Measurements from ENCODE around the gene DENND1C.

Gene DENND1C

DNA sequence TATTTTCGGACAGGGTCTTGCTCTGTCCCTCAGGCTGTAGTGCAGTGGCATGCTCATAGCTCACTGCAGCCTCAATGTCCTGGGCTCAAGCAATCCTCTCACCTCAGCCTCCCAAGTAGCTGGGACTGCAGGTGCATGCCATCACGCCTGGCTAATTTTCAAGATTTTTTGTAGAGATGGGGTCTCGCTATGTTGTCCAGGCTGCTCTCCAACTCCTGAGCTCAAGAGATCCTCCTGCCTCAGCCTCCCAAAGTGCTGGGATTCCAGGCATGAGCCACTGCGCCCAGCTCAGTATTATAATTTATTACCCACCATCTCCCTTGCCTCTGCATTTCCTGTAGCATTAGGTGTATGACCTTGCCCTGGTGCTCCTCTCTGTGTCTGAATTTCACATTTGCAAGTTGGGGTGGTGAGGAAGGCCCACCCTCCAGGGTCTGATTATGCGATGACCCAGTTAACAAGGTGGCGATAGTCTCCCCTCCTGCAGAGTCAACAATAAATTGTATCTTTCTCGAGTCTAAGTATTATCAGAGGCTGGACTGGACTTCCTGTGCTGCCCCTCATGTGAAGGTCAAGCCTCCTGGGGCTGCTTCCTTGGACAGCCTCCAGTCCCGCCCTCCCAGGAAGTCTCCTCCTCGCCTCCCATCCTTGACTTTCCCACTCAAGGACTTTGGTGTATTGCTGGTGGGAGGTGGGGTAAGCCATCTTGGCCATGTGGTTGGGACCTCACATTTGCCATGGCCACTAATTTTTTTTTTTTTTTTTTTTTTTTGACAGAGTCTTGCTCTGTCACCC lies 22.0 kb upstream of the DENND1C start:
- POLR2A ChIA-PET, result no interaction called here

DNA sequence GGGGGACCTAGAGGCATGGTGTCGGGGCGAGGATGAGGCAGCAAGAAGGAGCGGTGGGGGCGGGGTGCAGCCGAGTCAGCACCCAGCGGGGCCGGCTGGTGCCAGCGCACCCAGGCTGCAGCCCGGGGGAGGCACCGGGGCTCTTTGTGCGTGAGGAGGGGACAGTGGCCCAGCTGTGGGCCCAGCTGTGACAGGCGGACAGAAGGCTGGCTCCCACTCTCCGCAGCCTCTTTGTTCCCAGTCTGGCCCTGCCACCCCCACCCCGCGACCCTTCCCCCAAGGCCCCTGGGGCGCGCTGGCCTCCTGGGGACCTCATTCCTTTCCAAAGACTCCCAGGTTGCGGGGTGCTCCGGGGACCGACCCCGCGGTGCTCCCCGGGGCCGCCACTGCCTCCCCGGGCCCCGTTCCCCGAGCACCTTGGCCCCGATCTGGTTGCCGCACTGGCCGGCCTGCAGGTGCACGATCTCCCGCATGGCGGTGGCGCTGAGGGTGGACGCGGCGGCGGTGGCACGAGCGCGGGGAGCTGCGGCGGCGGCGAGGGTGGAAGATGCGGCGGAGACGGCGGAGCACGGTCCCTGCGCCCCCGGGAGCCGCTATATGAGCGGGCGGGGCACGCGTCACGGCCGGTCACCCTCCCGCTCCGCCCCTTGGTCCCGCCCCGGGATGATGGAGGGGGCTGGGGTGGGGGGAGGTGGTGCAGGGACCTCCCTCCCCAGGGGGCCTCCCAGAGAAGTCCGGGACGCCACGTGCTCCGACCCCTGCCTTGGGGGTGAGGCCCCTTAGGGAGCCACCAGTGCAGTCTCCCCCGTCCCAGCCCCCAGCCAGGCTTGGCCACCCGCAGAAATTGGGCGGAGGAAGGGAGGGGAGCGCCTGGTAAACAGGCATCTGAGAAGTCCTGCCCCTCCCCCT lies 20.4 kb upstream of the DENND1C start, which contains the start of gene TUBB4A:
TUBB4A (minus strand) TSS at position 570 of the 909 bp plus-strand sequence; CDS start at position 473, 97 bp downstream.
- H3K4me1 ChIP-seq (ENCODE audit: control extremely low read depth in 1 of 4, control insufficient read depth in 4 of 4, insufficient read depth in 4 of 4, low read length in 3 of 4), result peaks cover 0 to 22% (median 17%) of the 10 kb centered on the region in 4 experiments
- H3K9me3 ChIP-seq (ENCODE audit: control extremely low read depth in 1 of 5, control insufficient read depth in 4 of 5, insufficient read depth in 2 of 5, low read depth in 1 of 5, low read length in 4 of 5), result no peaks in the 10 kb centered on the region
- ChIA-PET POLR2A (interaction anchor here (0.6 kb wide), 1 partner anchor 1706 kb away, joined by 4 read pairs; no protein-coding TSS in a partner anchor), CTCF (interaction anchor here (1.2 to 2.8 kb wide), 2 partner anchors 16 to 20 kb away, joined by 4 to 18 read pairs; partner anchors contain the start of gene DENND1C)
- H3K36me3 ChIP-seq (ENCODE audit: control insufficient read depth in 4 of 4, insufficient read depth in 4 of 4, low read length in 3 of 4), result no peaks in the 10 kb centered on the region
- peak within 1 kb of the TSS; percentile 44 to 78 (median 61) for H3K4me3 ChIP-seq (ENCODE audit: control insufficient read depth in 1 of 7, extremely low read depth in 1 of 7, insufficient read depth in 4 of 7, low read depth in 2 of 7, low read length in 6 of 7)
- H3K27ac ChIP-seq (ENCODE audit: insufficient read depth in 1 of 2, low read depth in 1 of 2, low read length in 2 of 2, poor library complexity in 1 of 2, severe bottlenecking in 2 of 2), result no peak within 1 kb of the TSS
- under 1% methylated on average over 47 of the region's 71 CpGs for WGBS (ENCODE audit: insufficient coverage)
- peaks cover 0 to 4% (median 0%) of the 10 kb centered on the region in 5 experiments for H3K27me3 ChIP-seq (replicated peaks in 2 of 5; ENCODE audit: control insufficient read depth in 4 of 5, insufficient read depth in 5 of 5, low read length in 4 of 5)
- peak in 2 of 3 donors; percentile 33 to 57 for DNase-seq

More for the DNA sequence above, 22.0 kb upstream of the DENND1C start:
- peaks cover 0 to 22% (median 17%) of the 10 kb centered on the region in 4 experiments for H3K4me1 ChIP-seq (ENCODE audit: control extremely low read depth in 1 of 4, control insufficient read depth in 4 of 4, insufficient read depth in 4 of 4, low read length in 3 of 4)
- CTCF ChIA-PET, result interaction anchor here (1.0 to 2.8 kb wide), 3 partner anchors 18 to 310 kb away, joined by 3 to 18 read pairs (median 4); partner anchors contain the start of gene DENND1C
- no peaks in the 10 kb centered on the region for H3K36me3 ChIP-seq (ENCODE audit: control insufficient read depth in 4 of 4, insufficient read depth in 4 of 4, low read length in 3 of 4)
- no peak overlapping the region for H3K27ac ChIP-seq (ENCODE audit: insufficient read depth in 1 of 2, low read depth in 1 of 2, low read length in 2 of 2, poor library complexity in 1 of 2, severe bottlenecking in 2 of 2)
- no peak for DNase-seq
- no peaks in the 10 kb centered on the region for H3K9me3 ChIP-seq (ENCODE audit: control extremely low read depth in 1 of 5, control insufficient read depth in 4 of 5, insufficient read depth in 2 of 5, low read depth in 1 of 5, low read length in 4 of 5)
- peaks cover 0 to 4% (median 0%) of the 10 kb centered on the region in 5 experiments for H3K27me3 ChIP-seq (replicated peaks in 2 of 5; ENCODE audit: control insufficient read depth in 4 of 5, insufficient read depth in 5 of 5, low read length in 4 of 5)
- 95% methylated on average over 4 of the region's 9 CpGs for WGBS (ENCODE audit: insufficient coverage)
- H3K4me3 ChIP-seq (ENCODE audit: control insufficient read depth in 1 of 7, extremely low read depth in 1 of 7, insufficient read depth in 4 of 7, low read depth in 2 of 7, low read length in 6 of 7), result no peak overlapping the region

DNA sequence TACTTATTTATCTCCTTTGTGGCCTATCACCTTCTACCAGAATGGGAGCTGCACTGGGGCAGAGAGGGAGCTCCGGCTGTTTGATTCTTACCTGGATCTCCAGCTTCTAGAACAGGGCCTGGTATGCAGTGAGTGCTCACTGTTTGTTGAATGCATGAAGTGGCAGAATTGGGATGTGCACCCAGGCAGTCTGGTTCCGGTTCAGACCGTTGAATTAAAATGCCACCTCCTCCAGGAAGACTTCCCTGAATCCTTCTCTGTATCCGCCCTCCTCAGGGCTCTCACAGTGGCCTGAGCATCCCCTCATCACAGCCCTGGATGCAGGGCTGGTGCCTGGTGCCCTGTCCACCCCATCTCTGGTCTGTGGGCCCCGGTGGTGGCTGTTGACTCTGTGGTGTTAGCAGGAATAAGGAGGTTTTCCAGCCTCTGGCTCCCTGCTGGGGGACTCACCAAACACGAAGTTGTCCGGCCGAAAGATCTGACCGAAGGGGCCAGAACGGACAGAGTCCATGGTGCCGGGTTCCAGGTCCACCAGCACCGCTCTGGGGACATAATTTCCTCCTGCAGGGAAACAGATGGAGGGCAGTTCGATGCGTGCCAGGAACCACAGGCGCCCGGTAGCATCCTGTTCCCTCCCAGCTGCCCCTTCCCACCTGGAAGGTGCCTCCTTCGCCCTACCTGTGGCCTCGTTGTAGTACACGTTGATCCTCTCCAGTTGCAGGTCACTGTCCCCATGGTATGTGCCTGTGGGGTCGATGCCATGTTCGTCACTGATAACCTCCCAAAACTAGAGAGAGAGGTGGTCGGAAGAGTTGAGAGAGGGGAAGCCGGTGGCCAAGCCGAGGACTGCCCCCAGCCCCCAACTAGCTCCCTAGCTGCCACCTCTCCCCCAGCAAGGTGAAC lies 19.5 kb upstream of the DENND1C start:
- WGBS (ENCODE audit: insufficient coverage), result 63% methylated on average over 16 of the region's 24 CpGs
- Histone ChIP-seq H3K27ac (ENCODE audit: insufficient read depth in 1 of 2, low read depth in 1 of 2, low read length in 2 of 2, poor library complexity in 1 of 2, severe bottlenecking in 2 of 2) (no peak overlapping the region), H3K36me3 (ENCODE audit: control insufficient read depth in 4 of 4, insufficient read depth in 4 of 4, low read length in 3 of 4) (no peaks in the 10 kb centered on the region), H3K4me3 (ENCODE audit: control insufficient read depth in 1 of 7, extremely low read depth in 1 of 7, insufficient read depth in 4 of 7, low read depth in 2 of 7, low read length in 6 of 7) (peak overlapping the region in 6 of 7 experiments; percentile 51 to 78 (median 64)), H3K4me1 (ENCODE audit: control extremely low read depth in 1 of 4, control insufficient read depth in 4 of 4, insufficient read depth in 4 of 4, low read length in 3 of 4) (peaks cover 0 to 22% (median 17%) of the 10 kb centered on the region in 4 experiments), H3K9me3 (ENCODE audit: control extremely low read depth in 1 of 5, control insufficient read depth in 4 of 5, insufficient read depth in 2 of 5, low read depth in 1 of 5, low read length in 4 of 5) (no peaks in the 10 kb centered on the region), H3K27me3 (replicated peaks in 2 of 5; ENCODE audit: control insufficient read depth in 4 of 5, insufficient read depth in 5 of 5, low read length in 4 of 5) (peaks cover 0 to 4% (median 0%) of the 10 kb centered on the region in 5 experiments)
- POLR2A ChIA-PET, result no interaction called here
- DNase-seq, result no peak
- CTCF ChIA-PET, result interaction anchor here (1.1 kb wide), 1 partner anchor 131 kb away, joined by 3 read pairs; no protein-coding TSS in a partner anchor

DNA sequence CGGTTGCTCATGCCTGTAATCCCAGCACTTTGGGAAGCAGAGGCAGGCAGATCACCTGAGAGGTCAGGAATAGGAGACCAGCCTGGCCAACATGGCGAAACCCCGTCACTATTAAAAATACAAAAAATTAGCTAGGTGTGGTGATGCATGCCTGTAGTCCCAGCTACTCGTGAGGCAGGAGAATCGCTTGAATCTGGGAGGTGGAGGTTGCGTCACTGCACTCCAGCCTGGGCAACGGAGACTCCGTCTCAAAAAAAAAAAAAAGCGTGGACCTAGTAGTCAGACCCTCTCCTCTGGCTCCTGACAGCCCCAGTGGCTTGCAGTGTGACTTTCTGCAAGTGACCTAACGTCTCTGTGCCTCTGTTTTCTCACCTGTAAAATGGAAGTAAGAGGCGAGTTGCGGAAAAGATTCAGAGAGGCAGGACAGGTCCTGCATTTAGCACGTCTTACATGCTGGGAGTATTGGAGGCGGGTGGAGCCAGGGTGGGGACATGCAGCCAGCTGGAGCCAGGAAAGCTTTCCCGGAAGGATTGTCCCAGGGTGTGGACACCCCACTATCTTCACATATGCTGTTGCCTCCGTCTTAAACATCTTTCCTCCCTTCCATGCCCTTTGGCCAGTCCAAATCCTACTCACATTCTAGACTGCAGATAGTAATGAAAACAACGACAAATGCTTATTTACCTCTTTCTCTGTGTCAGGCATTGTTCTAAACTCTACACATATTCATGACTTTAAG lies 17.6 kb upstream of the DENND1C start:
- H3K27me3 ChIP-seq (replicated peaks in 2 of 5; ENCODE audit: control insufficient read depth in 4 of 5, insufficient read depth in 5 of 5, low read length in 4 of 5), result peaks cover 0 to 4% (median 0%) of the 10 kb centered on the region in 5 experiments
- H3K4me3 ChIP-seq (ENCODE audit: control insufficient read depth in 1 of 7, extremely low read depth in 1 of 7, insufficient read depth in 4 of 7, low read depth in 2 of 7, low read length in 6 of 7), result no peak overlapping the region
- WGBS (ENCODE audit: insufficient coverage), result 96% methylated on average over 13 of the region's 17 CpGs
- peaks cover 0 to 8% (median 2%) of the 10 kb centered on the region in 4 experiments for H3K36me3 ChIP-seq (ENCODE audit: control insufficient read depth in 4 of 4, insufficient read depth in 4 of 4, low read length in 3 of 4)
- no peaks in the 10 kb centered on the region for H3K9me3 ChIP-seq (ENCODE audit: control extremely low read depth in 1 of 5, control insufficient read depth in 4 of 5, insufficient read depth in 2 of 5, low read depth in 1 of 5, low read length in 4 of 5)
- no peak for DNase-seq
- ChIA-PET CTCF (no interaction called here), POLR2A (no interaction called here)
- peaks cover 0 to 22% (median 16%) of the 10 kb centered on the region in 4 experiments for H3K4me1 ChIP-seq (ENCODE audit: control extremely low read depth in 1 of 4, control insufficient read depth in 4 of 4, insufficient read depth in 4 of 4, low read length in 3 of 4)
- no peak overlapping the region for H3K27ac ChIP-seq (ENCODE audit: insufficient read depth in 1 of 2, low read depth in 1 of 2, low read length in 2 of 2, poor library complexity in 1 of 2, severe bottlenecking in 2 of 2)

DNA sequence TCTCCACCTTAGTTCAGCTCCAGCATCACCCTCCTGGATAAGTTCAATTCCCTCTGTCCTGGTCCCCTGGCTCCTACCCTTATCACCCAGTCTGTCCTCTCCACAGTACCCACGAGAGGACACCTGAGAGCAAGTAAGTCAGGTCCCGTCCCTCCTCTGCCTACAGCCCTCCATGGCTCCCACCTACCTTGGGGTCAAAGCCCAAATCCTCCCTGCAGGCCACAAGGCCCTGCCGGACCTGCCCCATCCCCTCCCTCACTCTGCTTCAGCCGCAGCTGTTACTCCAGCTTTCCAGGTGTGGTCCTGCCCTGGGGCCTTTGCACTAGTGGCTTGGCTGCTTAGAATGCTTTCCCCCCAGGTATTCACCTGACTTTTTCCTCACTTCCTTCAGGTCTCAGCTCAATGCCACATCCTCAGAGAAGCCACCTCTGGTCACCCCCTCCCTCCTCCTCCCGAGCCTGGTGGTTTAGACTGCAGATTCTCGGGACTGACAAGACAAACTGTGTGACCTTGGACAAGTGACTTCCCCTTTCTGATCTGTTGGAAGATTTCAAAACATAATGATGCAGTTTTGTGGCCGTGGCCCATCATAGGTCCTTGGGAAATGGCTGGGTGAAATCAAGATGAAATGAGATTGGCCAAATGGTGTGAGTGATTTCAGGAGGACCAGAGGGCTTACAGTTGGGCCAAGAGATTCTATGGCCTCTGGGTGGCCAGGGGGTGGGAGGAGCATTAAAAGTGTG lies 16.9 kb upstream of the DENND1C start:
- 89% methylated on average over 7 of the region's 7 CpGs for WGBS (ENCODE audit: insufficient coverage)
- H3K27ac ChIP-seq (ENCODE audit: insufficient read depth in 1 of 2, low read depth in 1 of 2, low read length in 2 of 2, poor library complexity in 1 of 2, severe bottlenecking in 2 of 2), result no peak overlapping the region
- CTCF ChIA-PET, result interaction anchor here (1.2 to 1.8 kb wide), 2 partner anchors 9 to 17 kb away, joined by 3 to 5 read pairs; partner anchors contain the start of gene DENND1C
- POLR2A ChIA-PET, result no interaction called here
- H3K36me3 ChIP-seq (ENCODE audit: control insufficient read depth in 4 of 4, insufficient read depth in 4 of 4, low read length in 3 of 4), result peaks cover 0 to 8% (median 2%) of the 10 kb centered on the region in 4 experiments
- peaks cover 0 to 3% (median 0%) of the 10 kb centered on the region in 5 experiments for H3K27me3 ChIP-seq (replicated peaks in 2 of 5; ENCODE audit: control insufficient read depth in 4 of 5, insufficient read depth in 5 of 5, low read length in 4 of 5)
- H3K4me1 ChIP-seq (ENCODE audit: control extremely low read depth in 1 of 4, control insufficient read depth in 4 of 4, insufficient read depth in 4 of 4, low read length in 3 of 4), result peaks cover 0 to 20% (median 16%) of the 10 kb centered on the region in 4 experiments
- H3K9me3 ChIP-seq (ENCODE audit: control extremely low read depth in 1 of 5, control insufficient read depth in 4 of 5, insufficient read depth in 2 of 5, low read depth in 1 of 5, low read length in 4 of 5), result no peaks in the 10 kb centered on the region
- H3K4me3 ChIP-seq (ENCODE audit: control insufficient read depth in 1 of 7, extremely low read depth in 1 of 7, insufficient read depth in 4 of 7, low read depth in 2 of 7, low read length in 6 of 7), result no peak overlapping the region
- DNase-seq, result no peak
